Activated T-helper 17 cell treated with anti-CD3 and anti-CD28 coated beads, Interleukin-2, amount 50 U/mL, for 72 hours (primary cell): ENCODE results near the gene SAMHD1. TPM values are rescaled to one million over a fixed set of nuclear protein-coding genes. Genes with fewer than 3 reads are reported as not detected.
"Not testable (repeated sequence)": the region's sequence is repeated elsewhere in the genome, so short reads cannot be mapped to it uniquely, and the experiment has no call there.

Experiments
- ATAC-seq: fragments of 150-1000 bp; cut with Tn5 transposase; replicated peaks from 2 replicates; pipeline ENCODE4 v1.10.0; 2021; ENCODE audit warnings: mild to moderate bottlenecking, moderate library complexity
- H3K27ac Mint-ChIP-seq: one replicate; pipeline ENCODE4 v1.8.0; 2022; ENCODE audit warnings: mixed read lengths
- H3K27me3 Mint-ChIP-seq: one replicate; pipeline ENCODE4 v1.8.0; 2022; ENCODE audit warnings: mixed read lengths
- H3K36me3 Mint-ChIP-seq: one replicate; pipeline ENCODE4 v1.8.0; 2022; ENCODE audit warnings: low read depth, mild to moderate bottlenecking, mixed read lengths
- H3K4me1 Mint-ChIP-seq: one replicate; pipeline ENCODE4 v1.8.0; 2022; ENCODE audit warnings: mixed read lengths
- H3K4me3 Mint-ChIP-seq: one replicate; pipeline ENCODE4 v1.8.0; 2022; ENCODE audit warnings: mild to moderate bottlenecking, mixed read lengths
- H3K9me3 Mint-ChIP-seq: one replicate; pipeline ENCODE4 v1.8.0; 2022; ENCODE audit warnings: mixed read lengths
- total RNA-seq, 2 donors: library from RNA; stranded (reverse); gene quantifications; one replicate each; pipeline ENCODE4 v1.2.3, GENCODE V29; 2022

The SAMHD1 gene
- total RNA-seq, 2 donors from 2014 or later: 64.6 to 140 TPM

- H3K36me3 Mint-ChIP-seq: no peaks in the 10 kb centered on the region
- H3K27me3 Mint-ChIP-seq: no peaks in the 10 kb centered on the region
- H3K27ac Mint-ChIP-seq: no peak overlapping the region
- H3K4me3 Mint-ChIP-seq: no peak overlapping the region
- H3K4me1 Mint-ChIP-seq: no peaks in the 10 kb centered on the region
- no peak for ATAC-seq
- no peaks in the 10 kb centered on the region for H3K9me3 Mint-ChIP-seq
These were observed 100.7 kb downstream of the SAMHD1 start for GRCh38 chr20:36850759-36851158.

GRCh38 chr20:36849333-36850065, 102.0 kb downstream of the SAMHD1 start:
- no peaks in the 10 kb centered on the region for H3K4me1 Mint-ChIP-seq
- no peak for ATAC-seq
- H3K4me3 Mint-ChIP-seq: no peak overlapping the region
- H3K27ac Mint-ChIP-seq: no peak overlapping the region
- no peaks in the 10 kb centered on the region for H3K9me3 Mint-ChIP-seq
- no peaks in the 10 kb centered on the region for H3K36me3 Mint-ChIP-seq
- H3K27me3 Mint-ChIP-seq: no peaks in the 10 kb centered on the region

GRCh38 chr20:36848677-36849076, 102.8 kb downstream of the SAMHD1 start:
- H3K27me3 Mint-ChIP-seq: no peaks in the 10 kb centered on the region
- ATAC-seq: no peak
- H3K4me3 Mint-ChIP-seq: no peak overlapping the region
- no peaks in the 10 kb centered on the region for H3K9me3 Mint-ChIP-seq
- no peak overlapping the region for H3K27ac Mint-ChIP-seq
- H3K4me1 Mint-ChIP-seq: no peaks in the 10 kb centered on the region
- no peaks in the 10 kb centered on the region for H3K36me3 Mint-ChIP-seq

GRCh38 chr20:36848078-36848660, 103.3 kb downstream of the SAMHD1 start:
- no peak for ATAC-seq
- Mint-ChIP-seq H3K4me3 (no peak overlapping the region), H3K27ac (no peak overlapping the region), H3K9me3 (no peaks in the 10 kb centered on the region), H3K36me3 (no peaks in the 10 kb centered on the region), H3K27me3 (no peaks in the 10 kb centered on the region), H3K4me1 (peaks cover 5% of the 10 kb centered on the region)

- H3K4me1 Mint-ChIP-seq: peaks cover 6% of the 10 kb centered on the region
- H3K4me3 Mint-ChIP-seq: no peak overlapping the region
- no peaks in the 10 kb centered on the region for H3K36me3 Mint-ChIP-seq
- ATAC-seq: no peak
- H3K27me3 Mint-ChIP-seq: no peaks in the 10 kb centered on the region
- no peaks in the 10 kb centered on the region for H3K9me3 Mint-ChIP-seq
- no peak overlapping the region for H3K27ac Mint-ChIP-seq
These were observed 103.8 kb downstream of the SAMHD1 start for GRCh38 chr20:36847710-36848040.

GRCh38 chr20:36847009-36847709, 104.3 kb downstream of the SAMHD1 start:
- Mint-ChIP-seq H3K27me3 (no peaks in the 10 kb centered on the region), H3K27ac (no peak overlapping the region), H3K36me3 (no peaks in the 10 kb centered on the region), H3K4me3 (no peak overlapping the region), H3K9me3 (no peaks in the 10 kb centered on the region), H3K4me1 (peaks cover 7% of the 10 kb centered on the region)
- ATAC-seq: no peak

- Mint-ChIP-seq H3K27ac (no peak overlapping the region), H3K4me1 (peaks cover 10% of the 10 kb centered on the region), H3K4me3 (no peak overlapping the region), H3K27me3 (no peaks in the 10 kb centered on the region), H3K9me3 (no peaks in the 10 kb centered on the region), H3K36me3 (no peaks in the 10 kb centered on the region)
- ATAC-seq: no peak
These were observed 106.1 kb downstream of the SAMHD1 start for GRCh38 chr20:36845288-36845971.

- H3K27ac Mint-ChIP-seq: peak overlapping the region; percentile 50
- H3K4me3 Mint-ChIP-seq, H3K27me3 Mint-ChIP-seq, ATAC-seq, H3K9me3 Mint-ChIP-seq, H3K36me3 Mint-ChIP-seq: not testable (repeated sequence)
- peaks cover 10% of the 10 kb centered on the region for H3K4me1 Mint-ChIP-seq
These were observed 110.5 kb downstream of the SAMHD1 start for GRCh38 chr20:36841030-36841429.

Other genes starting within 250 kb of the SAMHD1 start
- gene NDRG3, start 205.6 kb downstream of the SAMHD1 start, total RNA-seq: 10 to 100 TPM; 30.5 to 30.7 TPM
- gene DSN1, start 177.9 kb downstream of the SAMHD1 start, total RNA-seq: 10 to 100 TPM; 31.8 to 34.8 TPM
- not detected for gene TLDC2, start 75.6 kb downstream of the SAMHD1 start, total RNA-seq
- gene RBL1, start 144.3 kb upstream of the SAMHD1 start, total RNA-seq: 10 to 100 TPM; 35.9 to 37.6 TPM
- gene RPN2, start 227.6 kb upstream of the SAMHD1 start, total RNA-seq: 100 to 1,000 TPM; 112 to 178 TPM
- 1 to 10 TPM in 1 of 2 donors, under 1 TPM in 1; 0.32 to 2.0 TPM for gene MROH8, start 227.8 kb upstream of the SAMHD1 start, total RNA-seq